DND-41 (cell line): ENCODE measurements around the gene SUMO3.

ENCODE experiments used
- ATAC-seq: fragments of 200-7000 bp; cut with Tn5 transposase; 3 replicates; pipeline ENCODE4 v1.9.1; 2021; ENCODE audit warnings: low read depth; ENCODE audit not compliant: insufficient read depth
- DNase-seq: peaks from one replicate; pipeline ENCODE4 v3.0.0-alpha.2; 2020
- H2AFZ ChIP-seq: 2 replicates; pipeline ENCODE4 v1.6.0; 2012; ENCODE audit warnings: low read depth, low read length
- H3K27ac ChIP-seq: 2 replicates; pipeline ENCODE4 v1.5.1; 2012; ENCODE audit warnings: low read length, inconsistent platforms
- H3K27me3 ChIP-seq: fragments of 200-600 bp; sonication (generic); 2 replicates; pipeline ENCODE4 v1.6.0; 2012; ENCODE audit warnings: low read length, mild to moderate bottlenecking, inconsistent platforms; ENCODE audit not compliant: insufficient read depth, poor library complexity
- H3K36me3 ChIP-seq: 2 replicates; pipeline ENCODE4 v1.5.1; 2012; ENCODE audit warnings: low read length, inconsistent platforms; ENCODE audit not compliant: insufficient read depth
- H3K4me1 ChIP-seq: 2 replicates; pipeline ENCODE4 v1.5.1; 2012; ENCODE audit warnings: mild to moderate bottlenecking, low read length; ENCODE audit not compliant: insufficient read depth
- H3K4me2 ChIP-seq: 2 replicates; pipeline ENCODE4 v1.6.0; 2012; ENCODE audit warnings: mild to moderate bottlenecking, moderate library complexity, low read length, inconsistent platforms; ENCODE audit not compliant: insufficient read depth
- H3K4me3 ChIP-seq, 2 experiments: fragments of 200-600 bp in 1 of 2; shearing (Covaris generic) in 1 of 2; 2 replicates each; pipeline ENCODE4 v1.5.1; 2012 to 2016; ENCODE audit warnings: inconsistent platforms in 2 of 2, low read length in 2 of 2, mild to moderate bottlenecking in 2 of 2, low read depth in 1 of 2, moderate library complexity in 1 of 2
- H3K79me2 ChIP-seq: 2 replicates; pipeline ENCODE4 v1.6.0; 2012; ENCODE audit warnings: low read length, inconsistent platforms; ENCODE audit not compliant: insufficient read depth
- H3K9ac ChIP-seq: 2 replicates; pipeline ENCODE4 v1.6.0; 2012; ENCODE audit warnings: low read depth, mild to moderate bottlenecking, inconsistent platforms, low read length, moderate library complexity
- H3K9me3 ChIP-seq: 2 replicates; pipeline ENCODE4 v1.5.1; 2012; ENCODE audit warnings: low read length, moderate library complexity, mild to moderate bottlenecking, inconsistent platforms; ENCODE audit not compliant: insufficient read depth, severe bottlenecking
- H4K20me1 ChIP-seq: 2 replicates; pipeline ENCODE4 v1.6.0; 2012; ENCODE audit warnings: low read length; ENCODE audit not compliant: insufficient read depth
- EZH2 ChIP-seq: IDR thresholded peaks from 3 replicates; pipeline ENCODE4 v1.6.1; 2012; ENCODE audit warnings: borderline replicate concordance, low read depth, mild to moderate bottlenecking, moderate library complexity, low read length, inconsistent platforms; ENCODE audit not compliant: severe bottlenecking
- TF ChIP-seq, protein P1 (sequence below): IDR thresholded peaks from 2 replicates; pipeline ENCODE4 v1.5.1; 2012; ENCODE audit warnings: borderline replicate concordance, low read length, moderate library complexity, mild to moderate bottlenecking; ENCODE audit not compliant: poor library complexity, severe bottlenecking; ENCODE audit errors: extremely low read depth

Gene SUMO3

GRCh38 chr21:44805859-44806258, 12.0 kb downstream of the SUMO3 start:
- Histone ChIP-seq H3K36me3 (peaks cover 73% of the 10 kb centered on the region), H4K20me1 (peaks cover 39% of the 10 kb centered on the region), H3K4me1 (peaks cover 16% of the 10 kb centered on the region), H3K27me3 (no peaks in the 10 kb centered on the region), H3K79me2 (peaks cover 55% of the 10 kb centered on the region), H3K9me3 (no peaks in the 10 kb centered on the region), H3K4me3 (no peak overlapping the region), H3K4me2 (no peak overlapping the region), H2AFZ (no peak overlapping the region), H3K9ac (no peak overlapping the region), H3K27ac (no peak overlapping the region)
- no peak for TF ChIP-seq EZH2
- TF ChIP-seq, protein P1, sequence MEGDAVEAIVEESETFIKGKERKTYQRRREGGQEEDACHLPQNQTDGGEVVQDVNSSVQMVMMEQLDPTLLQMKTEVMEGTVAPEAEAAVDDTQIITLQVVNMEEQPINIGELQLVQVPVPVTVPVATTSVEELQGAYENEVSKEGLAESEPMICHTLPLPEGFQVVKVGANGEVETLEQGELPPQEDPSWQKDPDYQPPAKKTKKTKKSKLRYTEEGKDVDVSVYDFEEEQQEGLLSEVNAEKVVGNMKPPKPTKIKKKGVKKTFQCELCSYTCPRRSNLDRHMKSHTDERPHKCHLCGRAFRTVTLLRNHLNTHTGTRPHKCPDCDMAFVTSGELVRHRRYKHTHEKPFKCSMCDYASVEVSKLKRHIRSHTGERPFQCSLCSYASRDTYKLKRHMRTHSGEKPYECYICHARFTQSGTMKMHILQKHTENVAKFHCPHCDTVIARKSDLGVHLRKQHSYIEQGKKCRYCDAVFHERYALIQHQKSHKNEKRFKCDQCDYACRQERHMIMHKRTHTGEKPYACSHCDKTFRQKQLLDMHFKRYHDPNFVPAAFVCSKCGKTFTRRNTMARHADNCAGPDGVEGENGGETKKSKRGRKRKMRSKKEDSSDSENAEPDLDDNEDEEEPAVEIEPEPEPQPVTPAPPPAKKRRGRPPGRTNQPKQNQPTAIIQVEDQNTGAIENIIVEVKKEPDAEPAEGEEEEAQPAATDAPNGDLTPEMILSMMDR, result no peak
- no peak for DNase-seq
- ATAC-seq, result no peak

DNA sequence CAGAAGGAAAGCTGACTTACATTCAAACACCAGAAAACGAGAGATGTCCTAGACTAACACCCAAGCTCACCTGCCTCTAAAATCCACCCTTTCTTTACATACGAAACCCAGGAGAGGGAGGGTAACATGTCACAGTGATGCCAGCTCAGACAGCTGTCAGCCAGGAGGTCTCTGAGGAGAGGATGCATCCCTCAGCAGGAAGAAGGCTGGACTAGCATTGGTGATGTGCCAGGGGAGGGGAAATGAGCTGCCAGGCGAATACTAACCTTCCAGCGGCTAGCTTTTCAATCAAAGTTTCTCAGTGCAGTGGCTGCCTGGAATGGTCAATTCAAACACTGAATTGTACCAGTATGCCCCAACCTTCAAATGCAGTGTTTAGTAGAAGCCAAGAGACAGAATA, 12.6 kb downstream of the SUMO3 start:
- DNase-seq (no peak), ATAC-seq (no peak)
- Histone ChIP-seq H2AFZ (no peak overlapping the region), H3K9me3 (no peaks in the 10 kb centered on the region), H3K79me2 (peaks cover 55% of the 10 kb centered on the region), H3K9ac (no peak overlapping the region), H4K20me1 (peaks cover 38% of the 10 kb centered on the region), H3K4me1 (peaks cover 22% of the 10 kb centered on the region), H3K27me3 (no peaks in the 10 kb centered on the region), H3K27ac (no peak overlapping the region), H3K36me3 (peaks cover 66% of the 10 kb centered on the region), H3K4me2 (no peak overlapping the region), H3K4me3 (no peak overlapping the region)
- TF ChIP-seq, protein P1, result no peak
- TF ChIP-seq EZH2, result no peak

DNA sequence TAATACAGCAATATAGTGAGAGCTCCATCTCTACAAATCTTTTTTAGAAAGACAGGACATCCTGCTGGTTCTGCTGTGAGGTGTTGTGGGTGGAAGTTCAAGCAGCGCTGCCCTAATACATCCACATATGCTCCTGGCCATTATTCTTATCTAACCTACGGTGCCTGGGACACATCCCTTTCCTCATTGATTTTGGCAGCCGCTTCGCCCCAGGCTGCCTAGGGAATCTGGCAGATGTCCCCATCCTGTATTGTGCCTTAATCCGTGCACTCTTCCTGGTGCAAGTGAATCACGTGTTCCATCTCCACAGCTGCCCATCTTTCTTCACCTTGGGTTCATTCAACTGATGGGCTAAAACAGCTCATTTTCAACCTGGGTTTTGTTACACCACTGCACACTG, 13.1 kb downstream of the SUMO3 start:
- peaks cover 55% of the 10 kb centered on the region for H3K79me2 ChIP-seq
- no peak overlapping the region for H3K27ac ChIP-seq
- ATAC-seq (no peak), DNase-seq (no peak)
- peaks cover 66% of the 10 kb centered on the region for H3K36me3 ChIP-seq
- no peaks in the 10 kb centered on the region for H3K9me3 ChIP-seq
- H3K4me3 ChIP-seq, result no peak overlapping the region
- H2AFZ ChIP-seq, result no peak overlapping the region
- no peak overlapping the region for H3K4me2 ChIP-seq
- H3K4me1 ChIP-seq, result peaks cover 26% of the 10 kb centered on the region
- no peak for TF ChIP-seq EZH2
- TF ChIP-seq, protein P1, result no peak
- H4K20me1 ChIP-seq, result peaks cover 38% of the 10 kb centered on the region
- H3K9ac ChIP-seq, result no peak overlapping the region
- no peaks in the 10 kb centered on the region for H3K27me3 ChIP-seq

DNA sequence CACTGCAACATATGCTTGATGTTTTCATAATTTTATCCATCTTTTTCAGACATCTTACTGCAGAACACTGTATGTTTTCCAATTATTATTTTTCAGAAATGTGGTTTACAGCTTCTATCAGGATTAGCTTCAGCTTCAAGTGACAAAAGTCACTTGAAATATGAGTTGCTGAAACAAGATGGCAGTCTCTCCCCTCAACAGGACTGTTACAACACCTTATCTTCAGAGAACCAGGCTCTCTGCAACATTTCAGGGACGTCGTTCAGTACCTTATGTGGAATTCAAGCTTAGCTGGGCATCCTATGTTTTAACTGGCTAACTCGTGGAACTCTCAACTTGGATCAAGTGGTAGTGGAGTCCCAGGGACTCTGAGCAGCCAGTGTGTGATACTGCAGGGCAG, 14.2 kb downstream of the SUMO3 start:
- no peak for TF ChIP-seq EZH2
- TF ChIP-seq, protein P1, result no peak
- H4K20me1 ChIP-seq, result peaks cover 33% of the 10 kb centered on the region; the same call in 1 of the 2 replicates
- peaks cover 56% of the 10 kb centered on the region for H3K79me2 ChIP-seq
- ATAC-seq (no peak), DNase-seq (no peak)
- H3K4me2 ChIP-seq, result peak overlapping the region; percentile 71; the same call in 1 of the 2 replicates
- H3K9me3 ChIP-seq, result no peaks in the 10 kb centered on the region
- H3K27me3 ChIP-seq, result no peaks in the 10 kb centered on the region
- no peak overlapping the region for H3K9ac ChIP-seq
- H3K4me1 ChIP-seq, result peaks cover 34% of the 10 kb centered on the region
- peaks cover 66% of the 10 kb centered on the region for H3K36me3 ChIP-seq
- no peak overlapping the region for H3K4me3 ChIP-seq
- H3K27ac ChIP-seq, result no peak overlapping the region
- no peak overlapping the region for H2AFZ ChIP-seq
